ENCODE data around the gene FOXB2.
A peak's percentile ranks its signal among the peaks of the same experiment; 100 is the strongest.
"Not testable (repeated sequence)": the region's sequence is repeated elsewhere in the genome, so short reads cannot be mapped to it uniquely, and the experiment has no call there.

FOXB2 gene

DNA sequence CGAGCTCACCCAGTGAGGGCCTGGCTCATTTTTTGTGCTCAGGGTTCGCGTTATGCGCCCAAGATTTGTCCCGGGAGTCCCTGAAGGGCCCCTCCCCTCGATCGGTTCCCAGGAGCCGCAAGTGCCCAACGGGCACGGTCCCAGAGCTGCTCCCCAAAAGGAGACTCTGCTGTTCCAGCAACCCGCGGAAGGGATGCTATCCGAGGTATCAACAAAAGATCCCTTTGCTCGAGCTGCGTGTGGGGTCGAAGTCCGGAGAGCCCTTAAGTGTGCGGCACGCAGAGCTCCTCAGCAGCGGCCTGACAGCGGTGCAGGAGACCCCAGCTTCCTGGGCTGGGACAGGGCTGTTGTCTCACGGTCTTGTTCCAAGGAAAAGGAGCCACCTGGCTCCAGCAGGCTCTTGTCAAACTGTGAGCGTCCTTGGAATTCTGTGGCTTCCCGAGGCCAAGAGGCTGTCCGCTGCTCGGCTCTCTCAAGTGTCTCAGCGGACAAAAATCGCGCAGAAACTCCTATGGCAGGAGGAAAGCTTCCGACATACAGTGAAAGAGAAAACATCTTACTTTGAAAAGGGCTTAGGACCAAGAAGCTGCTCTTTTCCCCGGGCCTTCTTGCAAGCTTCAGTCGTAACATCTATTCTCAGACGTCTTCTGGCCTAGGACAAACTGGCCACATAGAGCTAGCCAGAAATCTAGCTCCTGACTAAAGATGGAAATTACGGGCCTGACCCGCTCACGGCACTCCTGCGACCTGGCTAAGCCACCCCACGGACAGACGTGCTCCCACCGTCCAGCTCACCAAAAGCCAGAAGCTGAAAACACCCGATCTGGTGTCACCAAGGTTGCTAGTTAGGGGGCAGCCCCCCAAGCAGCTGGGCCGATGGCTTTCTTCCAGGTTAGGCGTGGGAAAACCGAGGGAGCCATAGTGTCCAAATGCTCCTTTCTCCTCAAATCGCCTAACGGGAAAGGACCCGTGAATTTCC, 2.6 kb upstream of the FOXB2 start:
- no peak for DNase-seq

DNA sequence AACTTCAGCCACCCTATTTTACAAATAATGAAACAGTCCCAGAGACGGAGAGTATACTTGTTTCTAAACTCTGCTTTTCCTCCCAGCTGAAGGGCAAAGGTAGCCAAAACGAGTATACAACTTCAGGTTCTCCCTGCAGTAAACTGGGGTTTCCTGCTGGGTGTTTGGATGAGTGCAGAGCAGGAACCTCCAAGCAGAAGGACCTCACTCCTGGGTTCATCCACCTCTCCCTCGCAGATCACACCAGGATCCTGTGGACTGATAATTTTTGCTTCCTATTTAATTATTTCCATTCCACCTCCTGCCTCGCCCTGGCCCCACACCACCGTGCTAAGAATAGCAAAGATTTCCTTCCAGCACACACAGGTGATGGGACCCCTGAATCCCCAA, 2.0 kb upstream of the FOXB2 start:
- no peak for DNase-seq

- DNase-seq = no peak
Observed at GRCh38 chr9:77018058-77018968, 1.1 kb upstream of the FOXB2 start.

- no peak for DNase-seq
Observed at GRCh38 chr9:77018969-77019235, 553 bp upstream of the FOXB2 start.

GRCh38 chr9:77019926-77020412, 514 bp downstream of the FOXB2 start:
- no peak for DNase-seq

- DNase-seq = no peak
Observed at GRCh38 chr9:77020413-77021290, 1.2 kb downstream of the FOXB2 start.

- DNase-seq = no peak
Observed at GRCh38 chr9:77021291-77021894, 1.9 kb downstream of the FOXB2 start.

DNA sequence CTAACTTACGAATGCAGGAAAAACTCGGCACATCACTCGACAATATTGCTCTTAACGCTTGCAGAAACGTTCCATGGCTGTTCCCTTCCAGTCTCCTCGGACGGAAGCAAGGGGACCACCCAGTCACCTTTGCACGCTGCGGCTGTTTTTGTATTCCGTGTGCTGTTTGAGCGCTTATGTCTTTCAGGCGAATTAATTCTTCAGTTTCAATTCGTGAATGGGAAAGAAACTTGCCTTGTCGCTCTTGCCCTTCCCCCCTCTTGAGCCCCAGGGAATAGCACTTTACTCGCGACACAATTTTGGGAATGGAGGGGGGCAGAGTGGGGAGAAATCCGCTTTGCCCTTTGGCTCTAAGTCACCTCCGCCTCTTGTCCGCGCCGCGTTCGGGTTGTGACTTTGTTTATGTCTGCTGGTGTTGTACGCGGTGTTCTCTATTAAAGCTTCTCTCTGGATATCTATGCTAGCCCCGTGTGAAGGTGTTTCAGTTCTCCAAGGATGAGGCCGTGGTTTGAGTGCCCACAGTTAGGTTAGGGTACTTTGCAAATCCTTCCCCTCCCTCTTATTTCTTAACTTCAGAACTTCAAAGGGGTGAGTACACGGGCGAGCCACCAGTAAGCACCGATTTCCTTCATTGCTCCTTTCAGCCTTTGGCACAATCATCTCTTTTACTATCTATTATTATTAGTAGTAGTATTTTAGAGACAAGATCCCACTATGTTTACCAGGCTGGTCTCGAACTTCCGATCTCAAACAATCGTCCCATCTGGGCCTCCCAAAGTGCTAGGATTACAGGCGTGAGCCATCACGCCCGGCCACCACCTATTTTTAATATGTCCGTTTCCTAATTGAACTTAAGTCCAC, 2.7 kb downstream of the FOXB2 start:
- DNase-seq = no peak

GRCh38 chr9:77022783-77023440, 3.5 kb downstream of the FOXB2 start:
- DNase-seq = no peak

GRCh38 chr9:77023726-77024125, 4.3 kb downstream of the FOXB2 start:
- no peak for DNase-seq

- DNase-seq = no peak
Observed at GRCh38 chr9:77024776-77025545, 5.5 kb downstream of the FOXB2 start.

DNA sequence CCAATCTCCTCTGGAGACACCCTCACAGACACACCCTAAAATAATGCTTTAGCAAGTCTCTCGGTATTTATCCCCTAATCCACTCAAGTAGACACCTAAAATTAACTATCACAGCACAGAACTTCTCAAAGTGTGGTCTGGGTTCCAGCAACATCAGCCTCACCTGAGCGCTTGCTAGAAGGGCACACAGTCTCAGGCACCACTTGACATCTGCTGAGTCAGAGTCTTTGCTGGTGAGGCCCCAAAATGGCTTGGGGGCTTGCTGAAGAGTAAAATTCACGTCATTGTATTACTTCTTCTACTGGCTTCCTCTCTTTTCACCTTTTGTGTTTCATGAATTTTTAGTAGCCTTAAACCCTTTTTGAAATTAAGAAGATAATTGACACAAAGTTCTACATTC, 9.0 kb downstream of the FOXB2 start:
- DNase-seq = no peak

DNA sequence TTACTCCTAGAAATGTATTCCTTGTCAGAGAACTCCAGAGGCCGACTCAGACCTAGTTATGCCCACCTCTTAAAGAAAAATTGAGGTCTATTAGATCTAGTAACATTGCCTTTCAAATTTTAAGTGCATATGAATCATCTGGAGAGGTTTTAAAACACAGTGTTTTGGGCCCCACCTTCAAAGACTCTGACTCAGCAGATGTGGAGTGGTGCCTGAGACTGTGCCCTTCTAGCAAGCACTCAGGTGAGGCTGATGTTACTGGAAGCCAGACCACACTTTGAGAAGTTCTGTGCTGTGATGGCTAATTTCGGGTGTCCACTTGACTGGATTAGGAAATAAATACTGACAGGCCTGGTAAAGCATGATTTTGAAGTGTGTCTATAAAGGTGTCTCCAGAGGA, 10.6 kb downstream of the FOXB2 start:
- DNase-seq = no peak

DNA sequence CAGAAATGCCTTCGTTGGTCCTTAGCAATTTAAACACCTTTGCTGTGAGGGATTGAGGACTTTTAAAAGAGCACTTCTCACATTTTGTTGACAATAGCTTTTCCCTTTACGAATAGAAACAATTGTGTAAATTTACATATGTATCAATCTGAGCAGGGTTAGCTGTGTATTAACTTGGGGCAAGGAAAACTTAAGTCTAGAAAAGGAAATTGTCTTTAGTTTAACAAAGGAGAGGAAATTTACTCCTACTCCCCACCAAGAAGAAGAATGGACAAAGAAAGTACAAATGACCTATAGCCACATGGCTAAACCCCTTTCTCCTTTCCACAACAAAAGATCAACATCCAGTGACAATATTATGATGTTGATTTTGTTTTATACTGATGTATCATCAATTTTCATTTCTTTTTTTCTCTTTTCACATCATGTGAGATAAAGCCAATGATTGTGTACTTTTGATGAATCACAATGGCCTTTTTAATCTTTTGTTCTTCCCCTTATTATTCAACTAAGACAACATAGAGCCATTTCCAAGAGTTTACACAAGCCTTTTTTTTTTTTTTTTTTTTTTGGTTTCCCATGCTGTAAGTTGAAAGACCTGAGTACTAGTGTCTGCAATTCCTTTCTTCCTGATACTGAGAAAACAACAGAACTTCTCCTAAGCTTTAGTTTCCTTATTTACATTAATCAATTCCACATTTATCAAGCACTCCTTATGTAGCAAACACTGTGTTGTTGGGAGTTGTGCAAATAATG, 19.0 kb downstream of the FOXB2 start:
- DNase-seq = no peak

GRCh38 chr9:77040340-77040739, 20.9 kb downstream of the FOXB2 start:
- DNase-seq = no peak

GRCh38 chr9:77043743-77044142, 24.3 kb downstream of the FOXB2 start:
- DNase-seq = not testable (repeated sequence)

- DNase-seq = not testable (repeated sequence)
Observed at GRCh38 chr9:77060681-77061080, 41.2 kb downstream of the FOXB2 start.

DNA sequence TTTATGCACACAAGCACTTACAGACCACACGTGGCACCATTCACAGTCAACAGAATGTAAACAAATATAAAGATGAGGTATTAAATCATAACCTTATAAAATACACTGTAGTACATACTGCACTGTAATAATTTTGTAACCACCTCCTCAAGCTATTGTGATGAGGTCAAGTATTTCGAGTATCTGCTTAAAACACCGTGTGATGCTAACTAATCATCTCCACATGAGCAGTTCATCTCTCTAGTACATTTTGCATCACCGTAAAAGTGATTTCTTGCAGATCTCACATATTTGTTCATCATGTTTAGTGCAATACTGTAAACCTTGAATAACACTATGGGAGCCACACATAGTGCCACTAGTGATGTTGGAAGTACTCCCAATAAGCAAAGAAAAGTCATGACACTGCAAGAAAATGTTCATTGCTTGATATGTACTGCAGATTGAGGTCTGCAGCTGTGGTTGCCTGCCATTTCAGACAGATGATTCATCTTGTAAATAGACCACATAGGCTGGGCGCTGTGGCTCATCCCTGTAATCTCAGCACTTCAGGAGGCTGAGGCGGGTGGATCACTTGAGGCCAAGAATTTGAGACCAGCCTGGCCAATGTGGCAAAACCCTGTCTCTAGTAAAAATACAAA, 44.3 kb downstream of the FOXB2 start:
- DNase-seq = peak; percentile 6

GRCh38 chr9:77066388-77066787, 46.9 kb downstream of the FOXB2 start:
- DNase-seq = no peak
